ENCODE measurements around the gene TCHHL1. TPM values are rescaled to one million over a fixed set of nuclear protein-coding genes. Genes with fewer than 3 reads are reported as not detected.

Gene TCHHL1
- total RNA-seq, 1 donor from 2014 or later = not detected

DNA sequence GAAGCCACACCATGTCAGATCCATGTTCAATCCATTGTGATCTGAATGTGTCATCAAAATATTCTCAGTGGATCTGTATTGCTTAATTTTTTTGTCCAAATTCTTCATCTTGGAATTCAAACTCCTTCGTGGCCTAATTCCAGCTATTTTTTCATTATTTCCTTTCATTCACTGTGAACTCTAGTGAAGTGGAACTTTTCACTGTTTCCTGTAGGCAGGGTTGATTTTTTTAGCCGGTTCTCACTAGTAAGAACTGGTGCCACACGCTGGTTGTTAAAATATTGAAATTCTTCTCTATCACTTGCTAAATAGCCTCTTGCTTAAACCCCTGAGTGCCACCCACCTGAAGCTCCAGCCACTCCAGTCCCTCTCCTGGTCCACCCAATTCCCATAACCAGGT is 44.5 kb downstream of the TCHHL1 start:
- Mint-ChIP-seq H3K9me3 (no peaks in the 10 kb centered on the region), H3K4me3 (no peak overlapping the region), H3K4me1 (peaks cover 19% of the 10 kb centered on the region), H3K27ac (ENCODE audit: unreplicated experiment) (no peak overlapping the region), H3K36me3 (ENCODE audit: low read depth) (no peaks in the 10 kb centered on the region), H3K27me3 (ENCODE audit: low read depth) (peaks cover 11% of the 10 kb centered on the region)
- DNase-seq (ENCODE audit: low read depth, low spot score) = no peak
- TF ChIP-seq, protein P1, sequence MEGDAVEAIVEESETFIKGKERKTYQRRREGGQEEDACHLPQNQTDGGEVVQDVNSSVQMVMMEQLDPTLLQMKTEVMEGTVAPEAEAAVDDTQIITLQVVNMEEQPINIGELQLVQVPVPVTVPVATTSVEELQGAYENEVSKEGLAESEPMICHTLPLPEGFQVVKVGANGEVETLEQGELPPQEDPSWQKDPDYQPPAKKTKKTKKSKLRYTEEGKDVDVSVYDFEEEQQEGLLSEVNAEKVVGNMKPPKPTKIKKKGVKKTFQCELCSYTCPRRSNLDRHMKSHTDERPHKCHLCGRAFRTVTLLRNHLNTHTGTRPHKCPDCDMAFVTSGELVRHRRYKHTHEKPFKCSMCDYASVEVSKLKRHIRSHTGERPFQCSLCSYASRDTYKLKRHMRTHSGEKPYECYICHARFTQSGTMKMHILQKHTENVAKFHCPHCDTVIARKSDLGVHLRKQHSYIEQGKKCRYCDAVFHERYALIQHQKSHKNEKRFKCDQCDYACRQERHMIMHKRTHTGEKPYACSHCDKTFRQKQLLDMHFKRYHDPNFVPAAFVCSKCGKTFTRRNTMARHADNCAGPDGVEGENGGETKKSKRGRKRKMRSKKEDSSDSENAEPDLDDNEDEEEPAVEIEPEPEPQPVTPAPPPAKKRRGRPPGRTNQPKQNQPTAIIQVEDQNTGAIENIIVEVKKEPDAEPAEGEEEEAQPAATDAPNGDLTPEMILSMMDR (conservative IDR thresholded peaks at IDR 0.05) = no peak

DNA sequence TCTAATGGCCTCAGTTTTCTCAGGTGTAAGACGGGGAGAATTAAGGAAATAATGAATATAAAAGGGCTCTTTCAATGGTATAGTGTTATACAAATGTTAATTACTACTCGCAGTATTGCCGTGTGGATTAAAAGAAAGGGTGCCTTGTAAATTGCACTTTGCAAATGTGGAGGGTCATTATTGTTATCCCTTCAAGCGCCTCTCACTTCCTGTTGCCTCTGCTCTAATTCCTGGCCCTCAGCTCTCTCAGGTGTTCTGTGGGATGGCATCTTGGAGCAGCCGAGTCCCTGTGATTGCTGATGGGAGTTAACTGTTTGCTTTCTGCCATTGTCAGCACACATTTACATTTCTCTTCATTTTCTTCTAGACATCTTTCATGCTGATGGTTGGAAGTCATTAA is 45.0 kb downstream of the TCHHL1 start:
- no peaks in the 10 kb centered on the region for H3K9me3 Mint-ChIP-seq
- DNase-seq (ENCODE audit: low read depth, low spot score) = no peak
- peaks cover 19% of the 10 kb centered on the region for H3K4me1 Mint-ChIP-seq
- TF ChIP-seq, protein P1 (conservative IDR thresholded peaks at IDR 0.05) = no peak
- no peak overlapping the region for H3K4me3 Mint-ChIP-seq
- H3K27me3 Mint-ChIP-seq (ENCODE audit: low read depth) = peaks cover 12% of the 10 kb centered on the region
- peak overlapping the region; percentile 51 for H3K27ac Mint-ChIP-seq (ENCODE audit: unreplicated experiment)
- no peaks in the 10 kb centered on the region for H3K36me3 Mint-ChIP-seq (ENCODE audit: low read depth)

DNA sequence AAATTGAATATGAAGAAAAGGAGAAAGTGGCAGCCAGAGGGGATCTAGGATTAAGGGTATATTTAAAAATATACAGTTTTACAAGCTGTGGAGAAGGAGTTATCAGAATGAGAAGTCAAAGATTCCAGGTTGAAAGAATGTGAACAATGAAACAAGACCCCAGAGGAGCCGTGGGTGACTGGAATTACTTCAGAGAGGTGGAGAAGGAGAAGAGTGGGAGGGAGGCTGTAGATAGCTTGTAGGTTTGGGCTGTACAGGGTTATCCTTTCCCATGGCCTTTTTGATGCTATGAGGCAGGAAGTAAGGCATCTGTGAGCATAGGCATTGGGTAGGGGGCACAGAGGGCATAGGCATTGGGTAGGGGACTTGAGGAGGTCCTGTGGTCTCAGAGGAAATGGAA is 46.8 kb downstream of the TCHHL1 start:
- Mint-ChIP-seq H3K36me3 (ENCODE audit: low read depth) (no peaks in the 10 kb centered on the region), H3K27me3 (ENCODE audit: low read depth) (peaks cover 27% of the 10 kb centered on the region), H3K4me1 (peaks cover 4% of the 10 kb centered on the region), H3K27ac (ENCODE audit: unreplicated experiment) (no peak overlapping the region), H3K9me3 (no peaks in the 10 kb centered on the region), H3K4me3 (no peak overlapping the region)
- no peak for DNase-seq (ENCODE audit: low read depth, low spot score)
- TF ChIP-seq, protein P1 (conservative IDR thresholded peaks at IDR 0.05) = no peak

DNA sequence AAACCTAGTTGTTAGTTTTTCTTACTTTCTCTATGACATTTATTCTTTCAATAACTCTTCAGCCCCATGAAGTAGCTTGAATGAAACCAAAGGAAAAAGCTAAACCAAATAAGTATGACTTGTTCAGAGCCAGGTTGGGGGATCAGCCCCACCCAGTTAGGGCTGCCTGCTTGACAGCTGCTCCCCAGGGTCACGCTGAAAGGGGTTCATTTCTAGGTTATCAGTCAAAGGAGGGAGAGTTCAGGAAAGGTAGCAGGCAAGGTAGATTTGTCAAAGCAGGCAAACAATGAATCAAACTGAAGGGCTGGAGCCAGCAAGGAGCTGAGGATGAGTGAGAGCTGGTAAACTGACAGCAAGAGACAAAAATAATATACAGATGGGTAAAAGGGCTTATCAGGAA is 49.0 kb downstream of the TCHHL1 start:
- H3K27ac Mint-ChIP-seq (ENCODE audit: unreplicated experiment) = no peak overlapping the region
- H3K9me3 Mint-ChIP-seq = no peaks in the 10 kb centered on the region
- peaks cover 22% of the 10 kb centered on the region for H3K4me1 Mint-ChIP-seq
- H3K36me3 Mint-ChIP-seq (ENCODE audit: low read depth) = no peaks in the 10 kb centered on the region
- H3K27me3 Mint-ChIP-seq (ENCODE audit: low read depth) = peaks cover 46% of the 10 kb centered on the region
- TF ChIP-seq, protein P1 (conservative IDR thresholded peaks at IDR 0.05) = no peak
- no peak for DNase-seq (ENCODE audit: low read depth, low spot score)
- H3K4me3 Mint-ChIP-seq = no peak overlapping the region

DNA sequence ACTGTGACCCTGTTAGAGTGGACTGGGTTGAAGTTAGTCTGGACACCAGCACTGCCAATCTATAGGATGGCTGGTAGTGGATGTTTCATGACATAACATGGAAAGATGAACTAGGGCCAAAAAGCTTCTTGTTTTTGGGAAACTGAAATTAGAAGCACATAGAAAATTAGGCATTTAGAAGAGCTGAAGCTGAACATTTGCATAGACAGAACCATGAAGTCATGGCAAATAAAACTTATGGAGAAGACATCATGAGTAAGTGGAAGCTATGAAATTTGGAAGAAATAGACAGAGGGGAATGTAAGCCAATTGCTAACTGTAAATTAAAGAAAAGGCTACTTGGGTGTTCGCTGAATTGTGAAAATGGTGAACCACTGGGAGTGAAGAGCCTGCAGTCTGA is 49.4 kb downstream of the TCHHL1 start:
- H3K27me3 Mint-ChIP-seq (ENCODE audit: low read depth) = peaks cover 48% of the 10 kb centered on the region
- H3K36me3 Mint-ChIP-seq (ENCODE audit: low read depth) = no peaks in the 10 kb centered on the region

More for the DNA sequence above, 49.4 kb downstream of the TCHHL1 start:
- no peak for DNase-seq (ENCODE audit: low read depth, low spot score)
- Mint-ChIP-seq H3K9me3 (no peaks in the 10 kb centered on the region), H3K4me1 (peaks cover 26% of the 10 kb centered on the region), H3K4me3 (no peak overlapping the region), H3K27ac (ENCODE audit: unreplicated experiment) (no peak overlapping the region)
- TF ChIP-seq, protein P1 (conservative IDR thresholded peaks at IDR 0.05) = no peak
